ENCODE data around the gene PLCB1.
"Not testable (repeated sequence)": the region's sequence is repeated elsewhere in the genome, so short reads cannot be mapped to it uniquely, and the experiment has no call there.

PLCB1 gene

GRCh38 chr20:8443464-8444072, 311.5 kb downstream of the PLCB1 start:
- DNase-seq (ENCODE audit: low spot score), result no peak

- no peak for DNase-seq (ENCODE audit: low spot score)
Observed at GRCh38 chr20:8447262-8448120, 315.4 kb downstream of the PLCB1 start.

DNA sequence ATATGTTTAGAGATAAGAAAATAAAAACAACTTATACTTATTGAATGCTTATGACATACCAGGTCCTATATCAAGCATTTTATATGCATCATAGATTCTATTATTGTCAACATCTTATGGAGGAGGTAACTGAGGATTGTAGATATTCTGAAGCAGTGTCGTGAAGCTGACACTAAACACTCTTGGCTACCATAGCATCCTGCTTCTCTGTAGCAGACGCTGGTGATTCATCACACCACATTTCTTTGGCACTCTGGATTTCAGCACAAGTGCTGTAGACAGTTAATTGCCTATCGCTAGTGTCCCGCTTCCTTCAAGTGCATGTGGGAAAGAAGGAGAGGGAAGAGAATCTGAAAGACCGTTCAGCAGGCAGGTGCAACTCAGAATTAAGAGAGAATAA, 317.1 kb downstream of the PLCB1 start:
- DNase-seq (ENCODE audit: low spot score), result no peak

- DNase-seq (ENCODE audit: low spot score), result no peak
Observed at GRCh38 chr20:8454137-8454712, 322.2 kb downstream of the PLCB1 start.

DNA sequence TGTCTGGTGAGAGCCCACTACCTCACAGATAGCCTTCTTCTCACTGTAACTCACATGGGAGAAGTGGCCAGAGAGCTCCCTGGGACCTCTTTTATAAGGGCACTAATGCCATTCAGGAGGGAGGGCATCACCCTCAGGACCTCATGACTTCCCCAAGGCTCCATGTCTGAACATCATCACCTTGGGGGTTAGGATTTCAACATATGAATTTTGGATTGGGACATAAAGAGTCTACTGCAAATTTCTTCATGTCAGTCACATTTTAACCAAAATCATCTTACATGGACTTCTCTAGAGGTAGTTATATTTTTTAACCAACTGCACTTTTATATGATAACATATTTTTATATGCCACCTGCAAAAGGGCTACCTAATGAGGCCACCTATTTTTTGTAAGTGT, 324.7 kb downstream of the PLCB1 start:
- DNase-seq (ENCODE audit: low spot score), result no peak

DNA sequence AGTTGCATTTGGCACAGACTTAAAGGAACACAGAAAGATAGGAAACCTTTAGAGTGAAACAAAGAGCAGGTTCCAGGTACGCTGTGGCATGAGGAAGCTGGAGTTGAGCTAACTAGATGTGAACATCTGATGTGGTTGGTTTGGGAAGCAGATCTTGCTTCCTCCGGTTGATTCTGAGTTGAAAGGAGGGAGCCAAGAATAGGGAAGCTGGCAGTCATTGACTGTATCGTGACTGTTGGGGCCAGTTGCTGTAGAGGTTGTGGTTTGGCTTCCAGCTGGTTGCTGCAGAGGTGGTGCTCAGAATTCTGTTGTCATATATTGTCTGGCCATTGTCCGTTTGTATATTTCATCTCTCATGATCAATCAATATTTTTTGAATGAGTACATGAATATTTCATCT, 325.9 kb downstream of the PLCB1 start:
- DNase-seq (ENCODE audit: low spot score), result no peak

DNA sequence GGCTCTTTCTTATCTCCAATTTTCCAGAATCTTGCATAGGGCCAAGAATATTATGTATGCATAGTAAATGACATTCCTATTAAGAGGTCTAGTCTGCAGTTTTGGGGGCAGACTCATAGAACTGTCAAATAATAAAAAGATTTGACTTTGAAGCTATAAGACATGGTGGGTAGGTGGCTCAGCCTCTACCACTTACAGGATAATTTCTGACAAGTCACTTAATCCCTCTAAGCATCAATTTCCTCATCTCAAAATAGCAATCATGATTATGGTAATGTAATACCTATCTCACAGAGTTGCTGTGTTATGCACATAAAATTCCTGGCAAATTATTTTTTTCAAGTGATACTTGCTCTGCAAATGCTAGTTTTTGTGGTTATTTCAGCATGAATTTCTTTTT, 329.1 kb downstream of the PLCB1 start:
- DNase-seq (ENCODE audit: low spot score), result no peak

GRCh38 chr20:8464368-8464767, 332.3 kb downstream of the PLCB1 start:
- DNase-seq (ENCODE audit: low spot score), result no peak

DNA sequence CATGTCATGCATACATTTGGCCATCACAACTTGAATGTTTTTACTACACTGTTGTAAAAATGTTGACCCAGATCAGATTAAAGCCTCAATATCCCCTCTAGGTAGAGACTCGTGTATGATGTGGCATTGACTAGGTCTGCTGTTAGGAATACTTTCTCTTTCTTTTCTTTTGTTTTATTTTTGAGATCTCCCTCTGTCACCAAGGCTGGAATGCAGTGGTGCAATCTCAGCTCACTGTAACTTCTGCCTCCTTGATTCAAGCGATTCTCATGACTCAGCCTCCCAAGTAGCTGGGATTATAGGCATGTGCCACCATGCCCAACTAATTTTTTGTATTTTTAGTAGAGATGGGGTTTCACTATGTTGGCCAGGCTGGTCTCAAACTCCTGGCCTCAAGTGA, 334.7 kb downstream of the PLCB1 start:
- not testable (repeated sequence) for DNase-seq (ENCODE audit: low spot score)

DNA sequence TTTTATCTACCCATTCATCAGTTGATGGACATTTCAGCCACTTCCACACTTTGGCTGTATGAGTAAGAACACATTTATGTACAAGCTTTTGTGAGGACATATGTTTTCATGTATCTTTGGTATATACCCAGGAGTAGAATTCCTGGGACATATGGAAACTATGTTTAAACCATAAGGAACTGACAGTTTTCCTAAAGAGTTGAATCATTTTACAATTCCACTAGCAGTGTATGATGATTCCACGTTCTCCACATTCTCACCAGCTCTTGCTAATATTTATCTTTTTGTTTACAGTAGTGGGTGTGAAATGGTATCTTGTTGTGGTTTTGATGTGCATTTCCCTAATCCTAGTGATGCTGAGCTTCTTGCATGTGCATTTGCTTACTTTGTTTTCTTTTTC, 338.1 kb downstream of the PLCB1 start:
- no peak for DNase-seq (ENCODE audit: low spot score)

GRCh38 chr20:8471465-8471864, 339.4 kb downstream of the PLCB1 start:
- no peak for DNase-seq (ENCODE audit: low spot score)

- DNase-seq (ENCODE audit: low spot score), result no peak
Observed at GRCh38 chr20:8473459-8473858, 341.4 kb downstream of the PLCB1 start.

- no peak for DNase-seq (ENCODE audit: low spot score)
Observed at GRCh38 chr20:8474027-8474668, 342.1 kb downstream of the PLCB1 start.

- no peak for DNase-seq (ENCODE audit: low spot score)
Observed at GRCh38 chr20:8476021-8476420, 344.0 kb downstream of the PLCB1 start.

DNA sequence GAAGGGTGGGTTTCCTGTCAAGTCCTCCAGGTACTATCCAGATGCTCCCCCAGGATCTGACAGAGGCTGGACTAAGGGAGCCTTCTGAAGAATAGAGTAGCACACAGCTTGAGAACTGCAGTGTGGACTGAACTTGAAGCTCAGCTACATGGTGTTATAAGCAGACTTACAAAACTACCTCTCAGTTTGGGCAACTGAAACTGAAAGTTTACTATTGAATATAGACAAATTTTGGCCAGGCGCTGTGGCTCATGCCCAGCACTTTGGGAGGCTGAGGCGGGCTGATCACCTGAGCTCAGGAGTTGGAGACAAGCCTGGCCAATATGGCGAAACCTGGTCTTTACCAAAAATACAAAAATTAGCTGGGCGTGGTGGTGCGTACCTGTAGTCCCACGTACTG, 348.5 kb downstream of the PLCB1 start:
- no peak for DNase-seq (ENCODE audit: low spot score)

DNA sequence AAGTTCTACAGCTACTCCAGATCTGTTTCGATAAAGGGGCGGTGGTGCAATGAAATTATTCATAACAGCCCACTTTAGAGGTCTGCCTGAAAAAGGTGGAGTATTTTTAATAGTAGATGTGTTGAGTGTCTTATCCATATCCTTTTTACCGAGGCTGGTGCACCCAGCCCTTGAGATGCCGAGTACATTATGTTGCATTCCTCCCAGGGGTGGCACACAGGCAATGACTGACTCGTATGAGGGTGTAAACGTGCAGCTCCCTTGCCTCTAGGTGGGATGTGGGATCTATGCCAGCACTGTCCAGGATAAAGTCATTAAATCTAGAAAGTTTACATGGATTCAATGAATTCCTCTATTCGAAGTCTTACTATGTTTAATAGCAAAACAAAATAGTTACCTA, 355.6 kb downstream of the PLCB1 start:
- no peak for DNase-seq (ENCODE audit: low spot score)

DNA sequence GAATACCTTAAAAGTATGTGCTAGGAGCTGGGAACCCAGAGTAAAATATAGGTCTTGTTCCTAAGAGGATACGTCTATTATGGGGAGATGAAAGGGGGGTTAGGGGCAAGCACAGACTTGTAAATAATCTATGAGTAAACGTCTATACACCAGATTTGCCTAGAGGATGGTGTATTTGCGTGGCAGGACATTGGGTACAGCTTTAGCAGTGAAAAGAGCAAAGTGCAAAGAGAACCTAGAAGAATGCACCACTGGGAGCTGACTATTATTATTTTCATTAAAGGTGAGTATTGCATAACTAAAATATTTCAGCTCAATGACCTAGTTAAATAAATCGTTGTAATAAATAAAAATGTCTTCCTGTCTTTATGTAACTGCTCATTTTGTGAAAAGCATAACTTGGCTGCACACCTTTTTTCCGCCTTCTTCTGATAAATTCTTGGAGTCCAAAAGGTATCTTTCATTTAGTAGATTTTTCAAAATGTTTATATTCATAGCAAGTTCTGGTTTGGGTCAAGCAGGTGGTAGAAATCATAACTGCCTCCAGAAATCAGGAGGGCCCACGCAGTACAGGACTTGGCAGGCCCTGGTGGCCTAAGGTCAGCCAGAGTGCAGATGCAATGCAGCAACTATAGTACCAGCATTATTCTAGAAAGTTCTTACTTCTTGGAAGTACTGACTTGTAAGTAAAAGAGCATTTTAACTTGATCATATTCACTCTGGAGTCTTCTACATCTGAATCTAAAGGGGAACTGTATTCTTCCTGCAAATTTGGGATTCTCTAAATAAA, 357.2 kb downstream of the PLCB1 start:
- no peak for DNase-seq (ENCODE audit: low spot score)

GRCh38 chr20:8490076-8490830, 358.2 kb downstream of the PLCB1 start:
- DNase-seq (ENCODE audit: low spot score), result no peak

DNA sequence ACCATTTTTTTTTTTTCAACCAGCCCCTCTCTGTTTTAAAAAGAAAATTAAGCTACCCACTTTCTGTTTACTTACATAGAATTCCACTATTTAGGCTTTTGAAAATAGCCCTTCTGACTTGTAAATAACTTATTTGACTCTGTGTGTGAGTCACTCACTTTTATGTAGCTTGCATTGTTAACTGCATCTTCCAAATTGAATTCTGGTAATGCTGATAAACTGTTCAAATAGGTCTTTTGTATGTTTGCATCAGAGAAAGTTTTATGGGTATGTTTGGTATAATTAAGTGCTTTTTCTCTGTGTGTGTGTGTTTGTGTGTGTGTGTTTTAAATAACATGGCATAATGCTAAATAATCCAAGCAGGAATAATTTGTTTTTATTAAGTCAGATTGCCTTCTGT, 360.1 kb downstream of the PLCB1 start:
- DNase-seq (ENCODE audit: low spot score), result no peak

GRCh38 chr20:8498571-8498970, 366.5 kb downstream of the PLCB1 start:
- no peak for DNase-seq (ENCODE audit: low spot score)

DNA sequence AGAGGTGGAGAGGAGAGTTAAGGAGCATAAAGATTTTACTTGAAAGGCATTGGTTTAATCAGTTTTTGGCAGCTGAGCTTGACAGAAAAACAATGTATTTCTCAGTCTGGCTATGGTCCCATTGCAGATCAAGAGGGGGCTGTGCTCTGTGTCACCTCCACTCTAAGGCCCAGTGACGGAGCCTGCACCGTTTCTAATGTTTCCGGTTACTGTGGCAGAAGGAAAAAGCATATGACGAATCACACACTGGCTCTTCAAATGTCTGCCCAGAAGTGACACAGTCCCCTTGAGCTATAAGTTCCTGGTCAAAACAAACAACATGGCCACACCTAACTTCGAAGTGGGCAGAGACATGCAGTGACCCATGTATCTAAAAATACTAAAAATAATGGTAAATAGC, 372.0 kb downstream of the PLCB1 start:
- DNase-seq (ENCODE audit: low spot score), result no peak

Measured in left forelimb (tissue), 1 donor.